HG03097 (cell line): ENCODE results near the gene TCF12.
"Not testable (repeated sequence)": the region's sequence is repeated elsewhere in the genome, so short reads cannot be mapped to it uniquely, and the experiment has no call there.

Source experiments
- ATAC-seq: cut with Tn5 transposase; IDR thresholded peaks from one replicate; pipeline ENCODE4 v1.9.1; 2021; ENCODE audit not compliant: unreplicated experiment, low FRiP score

Gene TCF12

DNA sequence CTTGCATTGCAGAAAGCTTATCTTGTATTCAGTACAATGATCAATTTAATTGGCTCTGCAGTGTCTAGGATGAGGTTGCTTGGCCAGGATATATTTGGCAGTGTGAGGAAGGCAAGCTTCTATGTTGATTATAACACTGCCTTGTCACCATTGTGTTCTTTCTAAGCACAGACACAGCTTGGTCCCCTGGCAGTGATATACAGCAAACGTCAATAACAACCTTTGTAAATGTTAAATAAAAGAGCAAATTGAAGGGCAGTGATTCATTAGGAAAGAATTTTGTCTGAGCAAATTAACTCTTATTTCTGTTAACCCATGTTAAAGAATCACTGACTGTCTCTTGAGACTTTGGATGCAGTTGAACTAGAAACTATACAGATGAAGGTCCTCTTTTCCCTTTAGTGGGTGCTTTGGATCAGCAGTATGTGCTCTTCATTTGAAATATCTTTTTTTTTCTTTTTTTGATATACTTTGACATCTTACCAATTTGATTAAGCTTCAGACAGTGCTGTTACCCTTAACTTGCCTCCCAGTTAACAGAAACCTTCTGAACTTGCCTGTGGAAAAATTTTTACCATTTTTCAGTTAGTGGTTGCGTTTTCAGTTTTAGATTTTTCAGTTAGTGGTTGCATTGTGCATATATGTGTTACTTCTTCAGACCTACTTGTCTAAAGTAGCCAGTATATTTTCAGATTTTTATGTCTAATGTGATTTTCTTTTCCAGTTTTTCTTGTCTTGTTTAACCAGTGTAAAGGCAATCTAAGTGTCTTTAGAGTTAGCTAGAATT lies 199.8 kb downstream of the TCF12 start:
- ATAC-seq: no peak

DNA sequence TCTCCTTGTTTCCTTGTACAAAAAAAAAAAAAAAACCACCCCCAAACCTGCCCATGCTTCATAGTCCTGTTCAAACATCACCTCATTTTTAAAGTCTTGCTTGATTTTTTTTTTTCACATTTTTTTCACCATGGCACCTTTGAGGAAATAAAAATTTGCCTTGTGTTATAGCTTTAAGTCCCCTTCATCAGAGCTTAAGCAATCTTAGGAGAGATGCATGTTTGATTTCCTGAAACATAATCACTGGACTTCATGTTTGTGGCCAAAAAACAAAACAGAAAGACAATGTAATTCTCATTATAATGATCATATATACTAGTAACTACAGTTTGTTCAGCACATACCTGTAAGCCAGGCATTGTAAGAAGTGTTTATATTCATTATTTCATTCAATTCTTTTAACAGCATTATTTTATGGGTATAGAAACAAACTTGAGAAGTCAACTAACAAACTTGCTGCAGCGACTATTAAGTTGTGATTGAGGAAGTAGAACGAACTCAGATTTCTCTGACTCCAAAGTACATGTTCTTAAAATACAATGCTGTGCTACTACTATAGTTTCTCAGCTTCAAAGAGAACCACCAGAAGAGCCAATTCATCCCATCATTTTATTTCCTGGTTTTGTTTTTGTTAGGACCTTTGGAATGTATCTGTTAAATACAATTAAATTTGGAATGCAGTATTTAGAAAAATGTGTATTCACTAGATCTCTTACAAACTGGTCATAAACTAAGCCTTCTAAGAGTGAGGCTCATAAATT lies 203.8 kb downstream of the TCF12 start:
- ATAC-seq: no peak

DNA sequence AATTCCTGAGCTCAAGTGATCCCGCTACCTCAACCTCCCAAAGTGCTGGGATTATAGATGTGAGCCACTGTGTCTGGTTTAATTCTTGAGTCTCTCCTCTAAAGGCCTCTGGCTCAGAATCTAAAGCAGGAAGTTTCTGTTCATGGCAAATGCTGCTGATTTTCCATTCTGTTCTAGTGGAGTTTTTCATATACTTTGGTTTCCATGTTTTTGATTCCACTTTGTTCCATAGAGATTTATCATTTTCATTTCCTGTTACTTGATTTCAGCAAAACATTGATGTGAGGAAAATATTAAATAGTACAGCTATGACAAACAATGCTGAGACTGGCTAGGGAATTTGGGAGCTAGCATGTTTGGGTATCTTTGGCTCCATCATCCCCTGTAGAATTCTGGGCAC lies 205.6 kb downstream of the TCF12 start:
- ATAC-seq: no peak

DNA sequence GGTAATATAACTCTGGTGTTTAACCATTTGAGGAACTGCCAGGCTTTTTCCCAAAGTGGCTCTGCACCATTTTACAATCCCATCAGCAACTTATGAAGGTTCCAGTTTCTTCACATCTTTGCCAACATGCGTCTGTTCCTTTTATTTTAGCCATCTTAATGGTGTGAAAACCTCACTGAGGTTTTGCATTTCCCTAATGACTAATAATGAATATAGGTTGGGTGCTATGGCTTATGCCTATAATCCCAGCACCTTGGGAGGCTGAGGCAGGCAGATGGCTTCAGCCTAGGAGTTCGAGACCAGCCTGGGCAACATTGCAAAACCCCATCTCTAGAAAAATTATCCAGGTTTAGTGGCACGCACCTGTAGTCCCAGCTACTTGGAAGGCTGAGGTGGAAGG lies 210.6 kb downstream of the TCF12 start:
- no peak for ATAC-seq

DNA sequence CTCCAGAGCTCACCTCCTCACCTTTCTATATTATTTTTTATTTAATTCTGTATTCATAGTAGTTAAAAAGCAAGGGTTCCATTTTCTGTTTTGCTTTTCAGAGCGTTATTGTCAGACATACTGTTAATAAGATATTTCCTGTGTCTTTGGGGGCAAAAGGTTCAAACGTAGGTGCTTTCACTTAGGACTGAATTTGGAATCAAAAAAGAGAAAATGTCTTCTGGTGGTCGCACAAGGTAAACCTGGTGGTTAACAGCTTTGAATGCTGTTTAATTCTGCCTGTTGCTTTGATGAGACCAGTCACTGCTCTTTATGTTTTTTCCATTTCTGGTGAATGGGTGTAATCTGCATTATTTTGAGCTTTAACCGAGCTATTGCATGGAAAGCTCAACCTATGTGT lies 212.5 kb downstream of the TCF12 start:
- no peak for ATAC-seq

DNA sequence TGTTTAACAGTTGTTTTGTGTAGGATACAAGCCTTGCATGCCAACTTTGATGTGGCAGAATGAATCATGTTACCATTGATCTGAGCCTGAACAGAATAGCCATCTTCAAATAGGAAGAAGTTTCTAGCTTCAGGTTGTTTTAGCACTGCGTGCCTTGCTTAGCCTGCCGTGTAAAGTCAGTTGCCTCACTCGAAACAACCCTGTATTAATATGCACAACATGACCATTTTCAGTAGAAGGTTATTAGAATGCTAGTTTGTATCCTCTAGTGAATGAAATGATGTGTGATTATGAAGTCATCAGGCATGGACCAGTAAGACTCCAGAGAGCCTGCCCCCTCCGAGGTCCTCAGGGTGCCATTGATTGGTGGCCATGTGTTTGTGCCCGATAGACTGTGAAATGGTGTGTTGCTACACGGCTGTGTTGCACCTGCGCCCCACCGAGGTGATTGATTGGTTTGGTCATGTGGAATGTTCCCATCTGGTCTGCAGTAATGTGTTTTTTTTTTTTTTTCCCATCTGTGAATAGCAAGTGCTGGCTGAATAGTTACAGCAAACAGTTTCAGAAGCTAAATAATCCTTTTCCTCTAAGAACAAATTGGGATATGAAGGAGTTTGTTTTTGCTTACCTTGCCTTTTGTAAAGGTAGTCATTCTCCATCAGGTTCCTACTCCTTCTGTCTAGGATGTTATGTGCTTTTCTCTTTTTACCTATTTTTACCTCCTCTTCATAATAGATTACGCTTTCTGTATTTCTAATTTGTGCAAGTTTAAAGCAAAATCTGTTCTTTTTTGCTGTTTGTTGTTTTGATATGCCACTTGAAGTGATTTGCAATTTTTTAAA lies 214.9 kb downstream of the TCF12 start:
- ATAC-seq: no peak

DNA sequence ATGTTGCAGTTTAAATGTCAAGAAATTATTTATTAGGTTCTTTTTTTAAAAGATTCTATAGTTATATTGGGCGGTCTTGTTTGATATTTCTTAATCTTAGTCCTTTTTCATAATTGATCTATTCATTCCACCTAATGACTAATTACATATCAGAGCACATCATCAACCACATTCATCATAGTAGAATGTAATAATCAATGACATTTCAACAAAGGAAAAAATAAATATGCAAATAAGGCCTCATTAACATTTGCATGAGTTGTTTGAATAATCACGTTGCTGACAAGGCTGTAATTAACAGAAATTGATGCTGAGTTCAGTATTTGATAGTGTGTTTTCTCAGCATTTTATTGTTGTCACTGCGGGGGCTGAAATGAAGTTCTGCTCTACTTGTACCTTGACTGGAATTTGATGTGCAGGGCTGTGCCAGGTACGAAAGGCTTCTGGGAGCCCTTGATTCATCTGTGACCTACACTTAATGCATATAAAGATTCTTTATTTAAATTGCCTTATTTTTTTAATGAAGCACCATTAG lies 215.7 kb downstream of the TCF12 start:
- ATAC-seq: no peak

DNA sequence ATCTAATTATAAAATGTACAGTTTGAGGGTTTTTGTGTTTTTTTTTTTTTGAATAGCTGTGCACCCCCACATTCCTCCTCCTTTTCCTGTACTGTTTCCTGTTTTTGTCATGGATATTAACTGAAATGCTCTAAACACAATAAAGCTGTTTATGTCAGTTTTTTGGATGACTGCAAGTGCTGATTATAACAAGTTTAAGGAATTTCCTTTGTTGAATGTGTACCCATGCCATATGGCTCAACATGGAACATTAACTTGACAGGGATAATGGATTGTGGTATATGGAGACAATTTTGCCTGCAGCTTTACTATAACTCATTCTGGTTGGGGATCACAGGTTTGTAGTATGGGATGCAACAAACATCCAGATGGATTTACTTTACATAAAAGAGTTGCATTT lies 216.4 kb downstream of the TCF12 start:
- no peak for ATAC-seq

DNA sequence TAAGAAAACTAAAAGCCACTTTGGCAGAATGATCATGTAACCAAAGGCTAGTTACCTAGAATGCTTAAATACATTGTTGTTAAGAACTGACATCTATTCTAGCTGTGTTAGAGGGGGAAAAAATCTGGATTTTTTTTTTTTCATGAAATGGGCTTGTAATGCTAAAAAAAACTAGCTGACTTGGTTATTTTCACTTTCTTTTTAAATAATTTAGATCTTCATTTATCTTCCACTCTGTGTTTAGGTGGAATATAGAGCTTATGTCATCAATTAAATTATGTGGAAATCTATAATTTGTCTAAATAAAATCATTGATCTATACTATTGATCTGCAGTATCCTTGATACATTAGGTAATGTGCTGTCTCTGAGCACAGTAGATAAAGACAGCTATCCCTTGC lies 217.4 kb downstream of the TCF12 start:
- ATAC-seq: no peak

DNA sequence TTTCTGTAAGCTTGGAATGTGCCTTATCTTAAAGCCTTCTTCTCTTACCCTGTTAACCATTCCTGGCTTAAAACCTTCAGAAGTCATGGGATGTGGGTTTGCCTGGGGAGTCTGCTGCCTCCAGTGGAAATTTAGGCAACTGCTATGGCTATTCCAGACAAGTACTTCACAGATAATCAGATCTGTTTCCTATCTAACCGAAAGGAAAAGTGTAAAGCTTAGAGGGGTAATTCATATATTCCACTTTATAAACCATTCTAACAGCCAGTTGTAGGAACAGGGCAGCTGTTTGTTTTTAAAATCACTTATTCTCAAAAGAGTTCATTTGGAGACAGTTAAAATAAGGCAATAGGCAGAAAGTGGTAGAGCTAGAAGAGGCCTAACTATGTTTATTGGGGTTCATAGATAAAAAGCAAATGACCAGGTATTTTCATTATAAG lies 219.9 kb downstream of the TCF12 start:
- ATAC-seq: no peak

DNA sequence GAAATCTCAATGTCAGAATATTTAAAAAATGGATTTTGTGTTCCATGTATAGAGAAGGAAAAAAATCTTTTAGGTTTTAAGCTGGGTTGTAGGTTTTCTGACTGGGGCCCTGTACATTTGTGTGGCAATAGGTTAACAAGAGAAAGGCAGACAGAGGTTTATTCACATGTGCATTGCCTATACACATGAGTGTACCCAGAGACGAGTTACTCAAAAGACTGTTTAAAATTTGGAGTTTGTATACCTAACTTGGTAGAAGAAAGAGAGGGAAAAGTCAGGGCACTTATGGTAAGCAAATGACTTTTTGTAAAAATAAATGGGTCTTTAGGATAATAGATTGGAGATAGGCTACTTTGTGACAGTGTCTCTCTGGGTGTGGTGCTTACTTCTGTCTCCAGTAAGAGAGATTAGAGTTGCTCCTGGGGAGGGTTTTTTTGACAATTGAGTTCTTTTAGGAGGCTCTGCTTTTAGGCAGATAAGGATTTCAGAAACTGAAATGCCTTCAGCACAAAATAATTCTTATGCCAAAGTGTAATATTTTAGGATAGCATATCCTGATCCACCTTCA lies 225.2 kb downstream of the TCF12 start:
- no peak for ATAC-seq

DNA sequence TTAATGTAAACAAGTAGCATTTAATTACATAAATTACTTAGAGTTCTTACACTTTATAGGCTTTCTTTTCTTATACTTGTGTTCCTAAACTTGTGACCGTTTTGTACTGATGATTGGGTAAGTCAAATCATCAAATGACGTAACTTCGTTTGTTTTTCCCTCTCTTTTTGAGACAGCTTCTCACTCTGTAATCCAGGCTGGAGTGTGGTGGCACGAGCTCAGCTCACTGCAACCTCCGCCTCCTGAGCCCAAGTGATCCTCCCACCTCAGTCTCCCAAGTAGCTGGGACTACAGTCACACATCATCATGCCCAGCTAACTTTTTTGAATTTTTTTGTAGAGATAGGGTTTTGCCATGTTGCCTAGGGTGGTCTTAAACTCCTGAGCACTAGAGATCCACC lies 226.0 kb downstream of the TCF12 start:
- ATAC-seq: no peak

DNA sequence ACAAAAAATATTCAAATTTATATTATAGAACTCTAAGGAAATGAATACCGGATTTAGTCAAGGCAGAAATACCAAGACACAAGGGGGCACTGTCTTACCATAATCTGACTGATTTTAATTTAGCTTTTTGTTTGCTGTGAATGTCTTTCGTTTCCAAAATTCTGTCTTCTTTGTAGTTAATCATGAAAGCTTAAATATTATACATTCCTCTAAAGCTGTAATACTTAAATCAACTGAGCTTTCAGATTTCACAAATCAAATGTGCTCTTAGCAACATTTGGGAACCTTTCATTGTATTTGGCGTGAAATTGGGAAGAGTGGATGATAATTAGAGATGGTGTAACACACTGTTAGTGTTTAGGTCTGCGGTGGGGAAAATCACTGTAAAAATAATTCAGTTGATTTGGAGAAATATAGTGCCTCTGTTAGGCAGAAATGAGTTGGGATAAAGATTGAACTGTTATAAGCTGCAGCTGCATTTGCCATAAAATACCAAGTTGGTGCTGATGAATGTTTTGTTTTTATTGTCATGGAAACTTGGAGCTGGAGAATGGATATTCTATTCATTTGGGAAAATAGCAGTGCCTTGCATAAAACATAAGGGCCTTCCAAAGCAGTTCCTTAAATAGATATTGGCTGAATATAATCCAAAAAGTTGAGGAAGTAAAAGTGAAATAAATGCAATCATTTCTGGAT lies 228.2 kb downstream of the TCF12 start:
- no peak for ATAC-seq

DNA sequence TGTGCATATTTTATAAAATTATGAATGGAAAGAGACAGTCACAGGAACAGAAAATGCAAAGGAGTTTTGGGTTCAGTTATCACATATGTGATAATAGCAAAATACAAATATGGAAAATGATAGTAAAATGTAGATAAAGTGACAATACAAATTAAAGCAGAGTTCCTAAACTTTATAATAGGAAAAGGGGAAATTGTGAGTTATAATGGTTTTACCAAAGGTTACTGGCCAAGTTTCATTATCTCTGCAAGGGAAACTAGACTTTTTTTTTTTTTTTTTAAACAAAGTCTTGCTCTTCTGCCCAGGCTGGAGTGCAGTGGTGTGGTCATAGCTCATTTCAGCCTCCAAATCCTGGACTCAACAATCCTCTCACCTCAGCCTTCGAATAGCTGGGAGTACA lies 229.2 kb downstream of the TCF12 start:
- no peak for ATAC-seq

DNA sequence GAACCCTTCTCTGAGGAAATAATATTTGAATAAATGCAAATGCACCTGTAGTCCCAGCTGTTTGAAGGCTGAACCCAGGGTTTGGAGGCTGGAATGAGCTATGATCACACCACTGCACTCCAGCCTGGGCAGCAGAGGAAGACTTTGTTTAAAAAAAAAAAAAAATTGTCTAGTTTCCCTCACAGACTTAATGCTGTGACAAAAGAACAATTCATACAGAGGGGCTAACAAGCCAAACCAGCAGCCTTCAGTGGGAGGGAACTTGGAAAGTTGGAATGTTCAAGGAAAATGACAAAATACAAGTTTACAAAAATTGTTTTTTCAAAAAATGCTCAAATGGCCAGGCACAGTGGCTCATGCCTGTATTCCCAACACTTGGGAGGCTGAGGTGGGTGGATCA lies 229.8 kb downstream of the TCF12 start:
- ATAC-seq: no peak

DNA sequence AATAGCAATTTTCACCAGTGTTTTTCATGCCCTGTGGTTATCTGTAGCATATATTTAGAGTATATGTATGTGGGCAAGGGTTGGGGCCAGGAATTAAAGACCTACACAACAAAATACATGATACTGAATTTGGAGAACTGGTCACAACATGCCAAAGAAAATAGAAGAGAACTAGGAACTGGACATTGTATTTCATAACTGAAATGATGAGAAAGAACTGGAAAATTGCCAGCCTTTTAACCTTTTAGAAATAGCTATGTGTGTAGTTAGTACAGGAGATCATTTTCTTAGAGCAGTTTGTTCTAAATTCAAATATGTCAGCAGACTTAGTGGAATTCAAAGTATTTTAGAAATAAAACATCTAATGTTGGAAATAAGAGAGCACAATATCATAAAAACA lies 230.8 kb downstream of the TCF12 start:
- ATAC-seq: no peak

DNA sequence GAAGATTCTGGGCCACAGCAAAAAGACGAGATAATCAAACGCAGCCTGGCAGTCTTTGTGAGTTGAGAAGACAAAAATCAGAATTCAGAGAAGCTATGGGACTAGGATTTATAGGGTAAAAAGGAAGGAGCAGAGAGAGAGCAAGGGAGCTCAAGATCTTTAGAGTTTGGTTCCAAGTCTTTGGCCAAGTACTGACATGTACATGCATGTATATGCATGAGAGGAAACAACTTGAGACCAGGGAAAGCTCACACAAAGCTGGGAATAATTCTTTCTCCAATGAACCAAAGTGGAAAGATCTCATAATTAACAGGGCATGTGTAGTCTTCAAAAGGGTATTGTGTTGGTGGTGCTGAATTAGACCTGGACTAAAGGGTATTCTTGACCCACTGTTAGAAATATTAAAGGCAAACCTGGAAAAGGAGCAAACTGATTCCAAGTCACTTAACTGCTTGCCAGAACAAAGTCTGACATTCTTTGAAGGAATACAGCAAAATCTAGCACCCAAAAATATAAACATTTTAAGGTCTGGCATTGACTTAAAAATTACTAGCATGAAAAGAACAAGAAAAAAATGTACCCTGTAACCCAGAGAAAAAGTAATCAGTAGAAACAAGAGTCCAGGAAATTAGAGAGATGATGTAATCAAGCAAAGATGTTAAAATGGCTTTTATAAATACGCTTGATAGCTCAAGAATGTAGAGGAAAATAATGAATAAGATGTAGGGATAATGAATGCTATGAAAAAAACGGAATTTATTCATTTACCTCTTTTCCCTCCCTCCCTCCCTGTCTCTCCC lies 231.8 kb downstream of the TCF12 start:
- no peak for ATAC-seq

DNA sequence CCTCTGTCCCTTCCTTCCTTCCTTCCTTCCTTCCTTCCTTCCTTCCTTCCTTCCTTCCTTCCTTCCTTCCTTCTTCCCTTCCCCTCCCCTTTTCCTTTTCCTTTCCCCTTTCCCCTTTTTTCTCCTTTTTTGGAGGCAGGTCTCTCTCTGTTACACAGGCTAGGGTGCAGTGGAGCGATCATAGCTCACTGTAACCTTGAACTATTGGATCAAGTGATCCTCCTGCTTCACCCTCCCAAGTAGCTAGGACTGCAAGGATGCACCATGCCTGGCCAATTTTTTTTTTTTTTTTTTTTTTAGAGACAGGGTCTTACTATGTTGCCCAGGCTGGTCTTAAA lies 232.4 kb downstream of the TCF12 start:
- ATAC-seq: not testable (repeated sequence)

DNA sequence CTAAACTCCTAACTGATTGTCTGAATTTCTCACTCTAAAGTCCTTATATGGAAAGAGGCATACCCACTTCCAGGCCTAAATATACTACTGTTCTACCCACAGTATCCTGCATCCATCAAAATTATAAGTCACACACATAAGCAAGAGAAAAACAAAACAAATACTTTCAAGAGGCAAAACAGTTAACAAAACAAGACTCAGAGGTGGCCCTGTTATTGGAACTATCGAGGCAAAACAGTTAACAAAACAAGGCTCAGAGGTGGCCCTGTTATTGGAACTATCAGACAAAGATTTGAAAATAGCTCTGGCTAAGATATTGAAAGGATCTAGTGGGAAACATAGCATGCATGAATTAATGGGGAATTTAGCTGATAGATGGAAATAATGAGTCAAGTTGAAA lies 233.7 kb downstream of the TCF12 start:
- ATAC-seq: no peak
